ENCODE measurements around the gene CYSLTR1. TPM values are rescaled to one million over a fixed set of nuclear protein-coding genes. Genes with fewer than 3 reads are reported as not detected.
"Not testable (repeated sequence)": the region's sequence is repeated elsewhere in the genome, so short reads cannot be mapped to it uniquely, and the experiment has no call there.

CYSLTR1 gene
- total RNA-seq, 2 experiments from 2014 or later, result 3.1 TPM

- peak overlapping the region; percentile 33 for H3K4me3 Mint-ChIP-seq
- H3K27ac Mint-ChIP-seq, result peak overlapping the region; percentile 80
- CTCF ChIA-PET, result interaction anchor here (0.8 kb wide), 1 partner anchor 257 kb away, joined by 3 read pairs; no protein-coding TSS in a partner anchor
- H3K9me3 Mint-ChIP-seq (ENCODE audit: low read depth), result peaks cover 4% of the 10 kb centered on the region
- H3K4me1 Mint-ChIP-seq, result peaks cover 44% of the 10 kb centered on the region
- DNase-seq (no peak), ATAC-seq (peak; percentile 37)
- H3K27me3 Mint-ChIP-seq, result no peaks in the 10 kb centered on the region
- POLR2A ChIA-PET, result no interaction called here
- H3K36me3 Mint-ChIP-seq (ENCODE audit: low read depth), result peaks cover 4% of the 10 kb centered on the region
- intact Hi-C loops (cut with DNase I, micrococcal nuclease), result loop anchor here in 1 of 2 experiments (5.0 kb wide), 1 partner anchor 191 kb away; no protein-coding TSS in a partner anchor
Observed at GRCh38 chrX:78322863-78323262, 4.5 kb downstream of the CYSLTR1 start.

- Mint-ChIP-seq H3K4me3 (peak overlapping the region; percentile 9), H3K27me3 (no peaks in the 10 kb centered on the region), H3K36me3 (ENCODE audit: low read depth) (peaks cover 5% of the 10 kb centered on the region), H3K27ac (peak overlapping the region; percentile 72), H3K9me3 (ENCODE audit: low read depth) (peaks cover 4% of the 10 kb centered on the region), H3K4me1 (peaks cover 39% of the 10 kb centered on the region)
- POLR2A ChIA-PET, result no interaction called here
- intact Hi-C loops (cut with DNase I, micrococcal nuclease), result loop anchor here in 1 of 2 experiments (5.0 kb wide), 1 partner anchor 190 kb away; no protein-coding TSS in a partner anchor
- DNase-seq (peak; percentile 54), ATAC-seq (peak; percentile 83)
- CTCF ChIA-PET, result no interaction called here
Observed at GRCh38 chrX:78321809-78322208, 5.6 kb downstream of the CYSLTR1 start.

DNA sequence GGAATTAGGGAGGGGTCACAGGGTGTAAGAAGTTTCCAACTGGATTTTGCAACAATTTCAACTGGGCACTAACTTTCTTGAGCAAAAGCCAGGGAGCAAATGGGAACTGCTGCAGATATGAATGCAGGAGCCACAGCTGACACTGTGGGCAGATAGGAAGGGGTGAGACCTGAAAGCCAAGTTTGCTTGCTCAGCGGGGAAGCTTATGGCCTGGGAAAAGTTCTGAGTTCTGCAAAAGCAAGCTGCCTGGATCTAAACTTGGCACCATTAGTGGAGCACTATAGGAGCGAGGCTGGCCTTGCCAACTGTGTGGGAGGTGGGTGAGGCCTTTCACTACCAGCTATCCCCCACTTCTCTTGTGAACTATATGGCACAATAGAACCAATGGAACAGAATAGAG is 11.1 kb downstream of the CYSLTR1 start:
- Mint-ChIP-seq H3K36me3 (ENCODE audit: low read depth) (peaks cover 6% of the 10 kb centered on the region), H3K27me3 (no peaks in the 10 kb centered on the region), H3K4me3 (no peak overlapping the region), H3K9me3 (ENCODE audit: low read depth) (peaks cover 4% of the 10 kb centered on the region), H3K4me1 (peaks cover 42% of the 10 kb centered on the region), H3K27ac (no peak overlapping the region)
- no peak for ATAC-seq
- DNase-seq, result no peak
- ChIA-PET CTCF (no interaction called here), POLR2A (no interaction called here)
- intact Hi-C loops (cut with DNase I, micrococcal nuclease), result no loop called here

- H3K27ac Mint-ChIP-seq, result peak overlapping the region; percentile 47
- ATAC-seq (no peak), DNase-seq (no peak)
- peaks cover 38% of the 10 kb centered on the region for H3K4me1 Mint-ChIP-seq
- POLR2A ChIA-PET, result no interaction called here
- intact Hi-C loops (cut with DNase I, micrococcal nuclease), result no loop called here
- H3K4me3 Mint-ChIP-seq, result no peak overlapping the region
- no peaks in the 10 kb centered on the region for H3K27me3 Mint-ChIP-seq
- H3K9me3 Mint-ChIP-seq (ENCODE audit: low read depth), result no peaks in the 10 kb centered on the region
- H3K36me3 Mint-ChIP-seq (ENCODE audit: low read depth), result peaks cover 2% of the 10 kb centered on the region
- CTCF ChIA-PET, result no interaction called here
Observed at GRCh38 chrX:78315745-78316144, 11.7 kb downstream of the CYSLTR1 start.

DNA sequence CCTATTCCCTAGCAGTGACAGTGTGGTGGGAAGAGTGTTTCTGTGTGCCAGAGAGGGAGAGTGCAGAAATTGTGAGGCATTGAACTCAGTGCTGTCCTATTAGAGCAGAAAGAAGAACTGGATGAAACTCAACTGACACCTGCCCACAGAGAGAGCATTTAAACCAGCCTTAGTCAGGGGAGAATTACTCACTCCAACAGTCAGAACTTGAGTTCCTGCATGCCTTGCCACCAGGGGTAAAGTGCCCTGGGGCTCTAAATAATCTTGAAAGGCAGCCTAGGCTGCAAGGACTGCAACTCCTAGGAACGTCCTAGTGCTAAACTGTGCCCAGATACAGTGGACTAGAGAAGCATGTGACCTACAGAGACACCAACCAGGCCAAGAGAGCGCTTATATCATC is 12.8 kb downstream of the CYSLTR1 start:
- Mint-ChIP-seq H3K9me3 (ENCODE audit: low read depth) (no peaks in the 10 kb centered on the region), H3K27ac (peak overlapping the region; percentile 40), H3K4me3 (no peak overlapping the region), H3K27me3 (no peaks in the 10 kb centered on the region), H3K4me1 (peaks cover 42% of the 10 kb centered on the region), H3K36me3 (ENCODE audit: low read depth) (peaks cover 2% of the 10 kb centered on the region)
- ATAC-seq (peak; percentile 94), DNase-seq (peak; percentile 47)
- intact Hi-C loops (cut with DNase I, micrococcal nuclease), result no loop called here
- CTCF ChIA-PET, result no interaction called here
- POLR2A ChIA-PET, result no interaction called here

DNA sequence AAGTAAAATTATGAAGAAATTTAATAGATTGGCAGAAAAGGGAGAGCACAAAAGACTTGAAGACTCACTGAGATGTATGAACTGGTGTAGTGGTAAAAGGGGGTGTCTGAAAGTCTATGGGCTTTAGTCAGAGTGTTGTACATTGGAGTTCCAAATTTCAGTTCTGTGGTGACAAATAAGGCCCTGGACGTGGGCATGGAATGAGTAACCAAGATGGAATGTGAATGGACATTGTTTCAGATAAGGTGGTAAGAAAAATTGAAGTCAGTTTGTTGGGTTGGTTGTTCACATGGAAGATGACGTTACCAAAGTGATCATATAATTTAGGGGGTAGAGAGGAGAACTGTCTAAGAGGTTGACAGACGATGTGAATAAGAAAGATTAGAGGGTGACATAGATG is 13.9 kb downstream of the CYSLTR1 start:
- peaks cover 2% of the 10 kb centered on the region for H3K36me3 Mint-ChIP-seq (ENCODE audit: low read depth)
- peaks cover 46% of the 10 kb centered on the region for H3K4me1 Mint-ChIP-seq
- POLR2A ChIA-PET, result no interaction called here
- no peaks in the 10 kb centered on the region for H3K27me3 Mint-ChIP-seq
- intact Hi-C loops (cut with DNase I, micrococcal nuclease), result no loop called here
- no peaks in the 10 kb centered on the region for H3K9me3 Mint-ChIP-seq (ENCODE audit: low read depth)
- ATAC-seq (no peak), DNase-seq (no peak)
- H3K27ac Mint-ChIP-seq, result no peak overlapping the region
- CTCF ChIA-PET, result no interaction called here
- H3K4me3 Mint-ChIP-seq, result no peak overlapping the region

GRCh38 chrX:78307665-78308064 is 19.7 kb downstream of the CYSLTR1 start:
- peaks cover 16% of the 10 kb centered on the region for H3K4me1 Mint-ChIP-seq
- POLR2A ChIA-PET, result no interaction called here
- ATAC-seq (no peak), DNase-seq (no peak)
- H3K4me3 Mint-ChIP-seq, result no peak overlapping the region
- no peaks in the 10 kb centered on the region for H3K27me3 Mint-ChIP-seq
- H3K36me3 Mint-ChIP-seq (ENCODE audit: low read depth), result peaks cover 3% of the 10 kb centered on the region
- no peaks in the 10 kb centered on the region for H3K9me3 Mint-ChIP-seq (ENCODE audit: low read depth)
- no peak overlapping the region for H3K27ac Mint-ChIP-seq
- CTCF ChIA-PET, result no interaction called here
- intact Hi-C loops (cut with DNase I, micrococcal nuclease), result no loop called here

DNA sequence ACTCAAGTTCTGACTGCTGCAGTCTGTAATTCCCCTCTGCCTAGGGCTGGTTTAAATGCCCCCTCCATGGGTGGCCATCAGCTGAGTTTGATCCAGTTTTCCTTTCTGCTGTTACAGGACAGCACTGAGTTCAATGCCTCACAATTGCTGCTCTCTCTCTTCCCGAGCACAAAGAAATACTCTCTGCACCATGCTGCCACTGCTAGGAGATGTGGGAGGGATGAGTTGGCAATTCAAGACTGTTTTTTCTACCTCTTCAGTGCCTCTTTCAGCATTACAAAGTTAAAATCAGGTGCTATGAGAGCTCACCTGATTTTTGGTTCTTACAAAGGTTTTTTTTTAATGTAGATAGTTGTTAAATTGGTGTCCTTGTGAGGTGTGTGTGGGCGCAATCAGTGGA is 24.3 kb downstream of the CYSLTR1 start:
- DNase-seq (no peak), ATAC-seq (no peak)
- ChIA-PET POLR2A (no interaction called here), CTCF (no interaction called here)
- H3K36me3 Mint-ChIP-seq (ENCODE audit: low read depth), result peaks cover 13% of the 10 kb centered on the region
- peaks cover 6% of the 10 kb centered on the region for H3K9me3 Mint-ChIP-seq (ENCODE audit: low read depth)
- intact Hi-C loops (cut with DNase I, micrococcal nuclease), result no loop called here
- no peaks in the 10 kb centered on the region for H3K4me1 Mint-ChIP-seq
- no peak overlapping the region for H3K4me3 Mint-ChIP-seq
- H3K27ac Mint-ChIP-seq, result no peak overlapping the region
- H3K27me3 Mint-ChIP-seq, result no peaks in the 10 kb centered on the region

GRCh38 chrX:78300933-78301332 is 26.5 kb downstream of the CYSLTR1 start:
- ATAC-seq; DNase-seq; H3K4me1 Mint-ChIP-seq; H3K4me3 Mint-ChIP-seq; intact Hi-C loops (cut with DNase I, micrococcal nuclease); H3K27ac Mint-ChIP-seq; CTCF ChIA-PET; POLR2A ChIA-PET; H3K27me3 Mint-ChIP-seq; H3K9me3 Mint-ChIP-seq (ENCODE audit: low read depth): not testable (repeated sequence)
- peaks cover 10% of the 10 kb centered on the region for H3K36me3 Mint-ChIP-seq (ENCODE audit: low read depth)

DNA sequence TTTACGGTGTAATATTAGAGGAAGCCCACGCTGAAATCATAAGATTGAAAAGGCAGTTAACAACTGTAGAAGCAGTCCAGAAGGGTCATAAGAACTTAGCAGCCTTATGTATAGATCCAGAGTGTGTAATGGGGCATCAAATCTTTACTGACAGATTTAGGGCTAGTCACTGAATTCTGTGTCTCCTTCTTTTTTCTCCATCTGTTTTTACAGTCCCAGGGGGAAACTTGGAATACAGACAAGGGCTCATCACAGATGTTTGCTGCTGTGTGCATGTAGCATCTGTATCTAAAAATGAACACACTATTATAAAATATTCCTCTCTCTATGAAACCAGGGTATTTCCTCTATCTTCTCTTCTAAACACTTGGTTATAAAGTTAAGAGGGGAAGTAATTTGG is 43.9 kb downstream of the CYSLTR1 start:
- peaks cover 15% of the 10 kb centered on the region for H3K36me3 Mint-ChIP-seq (ENCODE audit: low read depth)
- no peak overlapping the region for H3K4me3 Mint-ChIP-seq
- H3K9me3 Mint-ChIP-seq (ENCODE audit: low read depth), result peaks cover 2% of the 10 kb centered on the region
- no peak for DNase-seq
- ATAC-seq, result no peak
- H3K27me3 Mint-ChIP-seq, result no peaks in the 10 kb centered on the region
- H3K27ac Mint-ChIP-seq, result no peak overlapping the region
- ChIA-PET POLR2A (no interaction called here), CTCF (no interaction called here)
- no peaks in the 10 kb centered on the region for H3K4me1 Mint-ChIP-seq
- intact Hi-C loops (cut with DNase I, micrococcal nuclease), result no loop called here

DNA sequence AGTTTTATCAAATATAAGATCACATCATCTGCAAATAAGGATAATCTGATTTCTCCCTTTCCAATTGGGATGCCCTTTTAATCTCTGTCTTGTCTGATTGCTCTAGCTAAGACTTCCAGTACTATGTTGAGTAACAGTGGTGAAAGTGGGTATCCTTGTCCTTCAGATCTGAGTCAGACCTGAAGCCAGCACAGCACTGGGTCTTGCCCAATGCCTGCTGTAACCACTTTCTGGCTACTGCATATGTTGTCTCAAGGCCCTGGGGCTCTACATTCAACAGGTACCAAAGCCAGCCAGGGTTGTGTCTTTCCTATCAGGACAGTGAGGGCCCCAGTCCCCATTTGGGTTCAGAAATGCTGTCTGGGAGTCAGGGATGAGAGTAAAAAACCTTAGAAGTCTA is 90.3 kb downstream of the CYSLTR1 start:
- H3K27ac Mint-ChIP-seq, result no peak overlapping the region
- DNase-seq, result no peak
- ChIA-PET CTCF (no interaction called here), POLR2A (no interaction called here)
- no peaks in the 10 kb centered on the region for H3K4me1 Mint-ChIP-seq
- no peaks in the 10 kb centered on the region for H3K9me3 Mint-ChIP-seq (ENCODE audit: low read depth)
- H3K4me3 Mint-ChIP-seq, result no peak overlapping the region
- H3K27me3 Mint-ChIP-seq, result no peaks in the 10 kb centered on the region
- intact Hi-C loops (cut with DNase I, micrococcal nuclease), result no loop called here
- no peak for ATAC-seq
- H3K36me3 Mint-ChIP-seq (ENCODE audit: low read depth), result no peaks in the 10 kb centered on the region

DNA sequence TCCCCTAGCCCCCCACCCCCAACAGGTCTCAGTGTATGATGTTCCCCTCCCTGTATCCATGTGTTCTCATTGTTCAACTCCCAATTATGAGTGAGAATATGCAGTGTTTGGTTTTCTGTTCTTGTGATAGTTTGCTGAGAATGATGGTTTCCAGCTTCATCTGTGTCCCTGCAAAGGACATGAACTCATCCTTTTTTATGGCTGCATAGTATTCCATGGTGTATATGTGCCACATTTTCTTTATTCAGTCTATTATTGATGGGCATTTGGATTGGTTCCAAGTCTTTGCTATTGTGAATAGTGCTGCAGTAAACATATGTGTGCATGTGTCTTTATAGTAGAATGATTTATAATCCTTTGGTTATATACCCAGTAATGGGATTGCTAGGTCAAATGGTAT is 101.4 kb downstream of the CYSLTR1 start:
- H3K4me1 Mint-ChIP-seq; H3K9me3 Mint-ChIP-seq (ENCODE audit: low read depth); H3K36me3 Mint-ChIP-seq (ENCODE audit: low read depth); intact Hi-C loops (cut with DNase I, micrococcal nuclease); DNase-seq; CTCF ChIA-PET; H3K27me3 Mint-ChIP-seq; POLR2A ChIA-PET; H3K27ac Mint-ChIP-seq; ATAC-seq; H3K4me3 Mint-ChIP-seq: not testable (repeated sequence)

Data from activated CD4-positive, alpha-beta T cell treated with anti-CD3 and anti-CD28 coated beads for 36 hours (primary cell).